Nephron progenitor cell (in vitro differentiated cells): ENCODE results near the gene PHYH.

ENCODE experiments used
- DNase-seq: peaks from one replicate; pipeline ENCODE4 v3.0.0; 2021
- H3K27ac Mint-ChIP-seq: 2 replicates; pipeline ENCODE4 v1.8.0; 2021; ENCODE audit warnings: mild to moderate bottlenecking, moderate library complexity, mixed read lengths
- H3K27me3 Mint-ChIP-seq: 2 replicates; pipeline ENCODE4 v1.8.0; 2021; ENCODE audit warnings: mild to moderate bottlenecking, low read depth, mixed read lengths; ENCODE audit not compliant: poor library complexity
- H3K36me3 Mint-ChIP-seq: 2 replicates; pipeline ENCODE4 v1.8.0; 2021; ENCODE audit warnings: low read depth, mixed read lengths
- H3K4me1 Mint-ChIP-seq: 2 replicates; pipeline ENCODE4 v1.8.0; 2021; ENCODE audit warnings: mixed read lengths
- H3K4me3 Mint-ChIP-seq: 2 replicates; pipeline ENCODE4 v1.8.0; 2021; ENCODE audit warnings: mild to moderate bottlenecking, moderate library complexity, mixed read lengths
- H3K9me3 Mint-ChIP-seq: 2 replicates; pipeline ENCODE4 v1.8.0; 2021; ENCODE audit warnings: mild to moderate bottlenecking, moderate library complexity, mixed read lengths
- TF ChIP-seq, protein P1 (sequence below): fragments of 200-600 bp; sonication (generic); IDR thresholded peaks from 2 replicates; pipeline ENCODE4 v1.5.0; 2021; ENCODE audit warnings: antibody characterized with exemption

PHYH gene

GRCh38 chr10:13233358-13233757 is 66.5 kb downstream of the PHYH start:
- H3K27me3 Mint-ChIP-seq: peaks cover 15% of the 10 kb centered on the region
- H3K4me1 Mint-ChIP-seq: peaks cover 20% of the 10 kb centered on the region
- no peaks in the 10 kb centered on the region for H3K9me3 Mint-ChIP-seq
- H3K36me3 Mint-ChIP-seq: no peaks in the 10 kb centered on the region
- DNase-seq: no peak
- H3K27ac Mint-ChIP-seq: no peak overlapping the region
- no peak overlapping the region for H3K4me3 Mint-ChIP-seq
- TF ChIP-seq, protein P1, sequence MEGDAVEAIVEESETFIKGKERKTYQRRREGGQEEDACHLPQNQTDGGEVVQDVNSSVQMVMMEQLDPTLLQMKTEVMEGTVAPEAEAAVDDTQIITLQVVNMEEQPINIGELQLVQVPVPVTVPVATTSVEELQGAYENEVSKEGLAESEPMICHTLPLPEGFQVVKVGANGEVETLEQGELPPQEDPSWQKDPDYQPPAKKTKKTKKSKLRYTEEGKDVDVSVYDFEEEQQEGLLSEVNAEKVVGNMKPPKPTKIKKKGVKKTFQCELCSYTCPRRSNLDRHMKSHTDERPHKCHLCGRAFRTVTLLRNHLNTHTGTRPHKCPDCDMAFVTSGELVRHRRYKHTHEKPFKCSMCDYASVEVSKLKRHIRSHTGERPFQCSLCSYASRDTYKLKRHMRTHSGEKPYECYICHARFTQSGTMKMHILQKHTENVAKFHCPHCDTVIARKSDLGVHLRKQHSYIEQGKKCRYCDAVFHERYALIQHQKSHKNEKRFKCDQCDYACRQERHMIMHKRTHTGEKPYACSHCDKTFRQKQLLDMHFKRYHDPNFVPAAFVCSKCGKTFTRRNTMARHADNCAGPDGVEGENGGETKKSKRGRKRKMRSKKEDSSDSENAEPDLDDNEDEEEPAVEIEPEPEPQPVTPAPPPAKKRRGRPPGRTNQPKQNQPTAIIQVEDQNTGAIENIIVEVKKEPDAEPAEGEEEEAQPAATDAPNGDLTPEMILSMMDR: no peak

GRCh38 chr10:13231808-13232207 is 68.1 kb downstream of the PHYH start:
- H3K9me3 Mint-ChIP-seq: no peaks in the 10 kb centered on the region
- no peak overlapping the region for H3K27ac Mint-ChIP-seq
- H3K4me3 Mint-ChIP-seq: no peak overlapping the region
- peaks cover 11% of the 10 kb centered on the region for H3K27me3 Mint-ChIP-seq
- DNase-seq: no peak
- no peaks in the 10 kb centered on the region for H3K36me3 Mint-ChIP-seq
- H3K4me1 Mint-ChIP-seq: peaks cover 12% of the 10 kb centered on the region
- TF ChIP-seq, protein P1: no peak

GRCh38 chr10:13231190-13231589 is 68.7 kb downstream of the PHYH start:
- no peak overlapping the region for H3K27ac Mint-ChIP-seq
- H3K36me3 Mint-ChIP-seq: no peaks in the 10 kb centered on the region
- no peaks in the 10 kb centered on the region for H3K9me3 Mint-ChIP-seq
- no peak for DNase-seq
- peaks cover 11% of the 10 kb centered on the region for H3K27me3 Mint-ChIP-seq
- peaks cover 8% of the 10 kb centered on the region for H3K4me1 Mint-ChIP-seq
- TF ChIP-seq, protein P1: no peak
- H3K4me3 Mint-ChIP-seq: no peak overlapping the region
